HG03045 (cell line): ENCODE measurements around the gene WDR59.
"Not testable (repeated sequence)": the region's sequence is repeated elsewhere in the genome, so short reads cannot be mapped to it uniquely, and the experiment has no call there.

ENCODE experiments used
- ATAC-seq: cut with Tn5 transposase; IDR thresholded peaks from one replicate; pipeline ENCODE4 v1.9.1; 2021; ENCODE audit warnings: mild to moderate bottlenecking, moderate library complexity; ENCODE audit not compliant: unreplicated experiment

Gene WDR59

GRCh38 chr16:74867281-74867849, 117.6 kb downstream of the WDR59 start:
- ATAC-seq = no peak

DNA sequence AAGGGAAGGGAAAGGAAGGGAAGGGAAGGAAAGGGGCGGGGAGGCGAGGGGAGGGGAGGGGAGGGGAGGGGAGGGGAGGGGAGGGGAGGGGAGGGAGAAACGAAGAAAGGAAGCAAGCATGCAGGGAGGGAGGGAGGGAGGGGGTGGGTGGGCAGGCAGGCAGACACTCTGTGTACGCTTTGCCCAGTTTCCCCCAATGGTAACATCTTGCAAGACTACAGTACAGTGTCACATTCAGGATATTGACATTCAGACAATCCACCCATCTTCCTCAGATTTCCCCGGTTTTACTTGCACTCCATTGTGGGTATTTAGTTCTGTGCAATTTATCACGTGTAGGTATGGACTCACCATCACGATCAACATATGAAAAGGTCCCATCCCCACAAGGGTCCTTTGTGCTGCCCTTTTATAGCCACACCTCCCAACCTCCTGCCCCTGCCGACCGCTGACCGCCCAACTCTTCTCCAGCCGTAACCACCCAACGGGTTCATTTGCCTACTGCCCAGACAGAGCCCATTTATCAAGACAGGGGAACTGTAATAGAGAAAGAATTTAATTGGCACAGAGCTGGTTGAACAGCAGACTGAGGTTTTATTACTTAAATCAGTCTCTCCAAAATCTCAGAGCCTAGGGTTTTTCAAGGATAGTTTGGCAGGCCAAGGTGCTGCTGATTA, 118.9 kb downstream of the WDR59 start:
- no peak for ATAC-seq

DNA sequence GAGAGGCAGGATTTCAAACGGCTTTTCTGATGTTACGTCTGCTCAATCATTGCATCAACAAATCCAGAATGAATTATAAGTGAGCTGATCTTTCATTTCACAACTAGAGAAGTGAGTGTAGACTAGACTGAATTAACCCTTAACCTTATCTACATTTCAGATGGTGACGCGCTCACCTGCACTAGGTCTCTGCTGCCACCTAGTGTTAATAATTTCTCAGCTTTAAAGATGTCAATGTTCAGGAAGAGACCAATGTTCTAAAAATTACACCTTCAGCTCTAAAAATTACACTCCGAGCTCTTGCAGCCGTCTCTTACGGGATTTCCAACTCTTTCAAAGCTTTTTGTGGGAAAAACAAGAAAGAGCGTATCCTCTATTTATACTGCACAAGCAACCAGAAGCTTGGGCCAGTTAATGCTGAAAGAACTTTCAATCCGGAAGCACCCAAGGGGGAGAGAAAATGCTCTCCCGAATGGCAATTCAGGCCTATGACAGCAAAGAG, 122.1 kb downstream of the WDR59 start:
- no peak for ATAC-seq

GRCh38 chr16:74852500-74852875, 132.4 kb downstream of the WDR59 start:
- no peak for ATAC-seq

- ATAC-seq = no peak
These were observed 134.9 kb downstream of the WDR59 start for GRCh38 chr16:74850027-74850426.

- ATAC-seq = no peak
These were observed 137.7 kb downstream of the WDR59 start for GRCh38 chr16:74847202-74847601.

- no peak for ATAC-seq
These were observed 138.2 kb downstream of the WDR59 start for GRCh38 chr16:74846714-74847113.

- ATAC-seq = no peak
These were observed 140.6 kb downstream of the WDR59 start for GRCh38 chr16:74844041-74844980.

GRCh38 chr16:74843381-74844035, 141.4 kb downstream of the WDR59 start:
- not testable (repeated sequence) for ATAC-seq

- ATAC-seq = no peak
These were observed 142.5 kb downstream of the WDR59 start for GRCh38 chr16:74842413-74842812.

GRCh38 chr16:74841904-74842303, 143.0 kb downstream of the WDR59 start:
- ATAC-seq = no peak

- no peak for ATAC-seq
These were observed 143.5 kb downstream of the WDR59 start for GRCh38 chr16:74841469-74841868.

GRCh38 chr16:74837056-74837455, 147.9 kb downstream of the WDR59 start:
- ATAC-seq = no peak

GRCh38 chr16:74836111-74836671, 148.7 kb downstream of the WDR59 start:
- no peak for ATAC-seq

DNA sequence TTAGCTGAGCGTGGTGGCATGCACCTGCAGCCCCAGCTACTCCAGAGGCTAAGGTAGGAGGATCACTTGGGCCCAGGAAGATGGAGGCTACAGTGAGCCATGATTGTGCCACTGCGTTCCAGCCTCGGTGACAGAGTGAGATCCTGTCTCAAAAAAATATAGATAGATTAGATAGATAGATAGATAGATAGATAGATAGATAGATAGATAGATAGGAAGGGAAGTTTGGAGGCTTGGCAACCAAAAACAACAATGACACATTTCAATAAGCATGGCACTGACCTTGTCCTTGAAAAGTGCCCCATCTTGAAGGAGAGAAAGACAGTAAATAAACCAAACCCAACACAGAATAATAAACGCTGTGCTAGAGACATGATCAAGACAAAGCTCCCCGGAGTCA, 152.7 kb downstream of the WDR59 start:
- no peak for ATAC-seq

- ATAC-seq = no peak
These were observed 153.5 kb downstream of the WDR59 start for GRCh38 chr16:74831467-74831866.

GRCh38 chr16:74830648-74831047, 154.3 kb downstream of the WDR59 start:
- ATAC-seq = no peak

DNA sequence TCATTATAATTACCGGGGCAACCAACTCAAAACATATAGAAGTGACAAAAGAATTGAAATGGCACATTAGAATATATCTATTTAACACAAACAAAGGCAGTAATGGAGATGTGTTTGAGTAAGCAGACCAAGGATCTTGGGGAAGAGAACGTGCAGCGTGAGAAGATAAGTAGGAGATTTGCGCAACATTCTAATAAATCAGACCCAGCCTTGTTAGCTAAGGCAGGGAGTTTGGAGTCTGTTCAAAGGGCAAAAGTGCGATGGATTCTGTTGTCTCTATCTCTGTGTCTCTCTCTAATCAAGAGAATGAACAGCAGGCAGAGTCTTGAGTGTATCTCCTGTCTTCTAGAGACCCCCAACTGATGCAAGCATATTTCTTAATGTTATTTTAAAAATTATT, 155.3 kb downstream of the WDR59 start:
- no peak for ATAC-seq

DNA sequence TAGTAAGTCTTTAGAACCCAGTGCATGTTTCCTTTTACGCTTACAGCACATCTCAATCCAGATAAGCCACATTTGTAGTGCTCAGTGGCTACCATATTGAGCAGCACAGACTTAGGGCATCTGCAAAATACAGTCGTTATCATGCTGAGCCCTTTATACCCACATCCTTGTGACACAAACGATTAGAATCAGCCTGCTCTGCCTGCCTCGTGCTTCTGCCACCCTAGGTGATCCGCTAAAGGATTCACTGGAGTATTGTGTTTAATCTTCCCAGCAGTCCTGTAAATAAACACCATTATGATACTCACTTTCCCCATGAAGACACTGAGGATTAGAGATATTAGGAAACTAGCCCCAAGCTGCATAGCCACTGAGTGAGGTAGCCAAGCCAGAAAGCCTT, 159.0 kb downstream of the WDR59 start:
- ATAC-seq = no peak

GRCh38 chr16:74825016-74825415, 159.9 kb downstream of the WDR59 start:
- ATAC-seq = no peak
